Left lung (tissue), 10 donors: ENCODE results near the gene MACROD2. TPM values are rescaled to one million over a fixed set of nuclear protein-coding genes. Genes with fewer than 3 reads are reported as not detected.

ENCODE experiments used
- ATAC-seq: fragments of 200-7000 bp; cut with Tn5 transposase; one replicate; pipeline ENCODE4 v1.9.1; 2020; ENCODE audit warnings: moderate library complexity
- DNase-seq, 4 donors: peaks; one replicate each; pipeline ENCODE4 v3.0.0-alpha.2; 2013 to 2020
- H3K27ac ChIP-seq, 2 donors: fragments of 200-600 bp; sonication (generic) in 1 of 2; one replicate each; pipeline versions ENCODE4 v1.5.0 to v1.8.0; 2020 to 2021
- H3K27me3 ChIP-seq, 2 donors: fragments of 200-600 bp; sonication (generic) in 1 of 2; one replicate each; pipeline versions ENCODE4 v1.5.0 to v1.8.0; 2020 to 2021
- H3K36me3 ChIP-seq, 2 donors: fragments of 200-600 bp; sonication (generic) in 1 of 2; one replicate each; pipeline versions ENCODE4 v1.5.0 to v1.8.0; 2020 to 2021
- H3K4me1 ChIP-seq, 2 donors: fragments of 200-600 bp; one replicate each; pipeline ENCODE4 v1.8.0; 2021
- H3K4me3 ChIP-seq, 2 donors: fragments of 200-600 bp; sonication (generic) in 1 of 2; one replicate each; pipeline versions ENCODE4 v1.5.0 to v1.8.0; 2020 to 2021; ENCODE audit warnings: mild to moderate bottlenecking in 1 of 2
- H3K9me3 ChIP-seq, 2 donors: fragments of 200-600 bp; sonication (generic) in 1 of 2; one replicate each; pipeline versions ENCODE4 v1.5.0 to v1.8.0; 2020 to 2021
- intact Hi-C, 2 donors: fragments of 100-400 bp; cut with DNase I; formaldehyde crosslinking; loops; one replicate each; pipeline versions ENCODE4 v1.11.2 to v1.14.2; 2022
- polyA plus RNA-seq, 6 donors: library from polyadenylated mRNA; unstranded; fragments of 120-200 nt; gene quantifications; one replicate each; pipeline ENCODE4 v1.2.1, GENCODE V29; 2013; ENCODE audit not compliant: insufficient read length in 6 of 6
- total RNA-seq, 2 donors: library from RNA; stranded (reverse); fragmentation: NEBNext Ultra II Directional; extraction: Animal tissue kit (Norgen Biotek cat#: 25700); gene quantifications; one replicate each; pipeline ENCODE4 v1.2.1, GENCODE V29; 2021
- TF ChIP-seq, protein P1 (sequence below), 2 donors: fragments of 200-600 bp; sonication (generic) in 1 of 2; IDR thresholded peaks; one replicate each; pipeline versions ENCODE4 v1.5.0 to v1.8.0; 2021; ENCODE audit warnings: antibody characterized with exemption in 2 of 2
- donor health status: DM: no; HTN: yes; CAD: no.
- donor health status: DM: no; HTN: no; CAD: no.

MACROD2 gene
- total and polyA plus RNA-seq, 8 donors, result 6.1 to 23.6 (median 8.9) TPM

DNA sequence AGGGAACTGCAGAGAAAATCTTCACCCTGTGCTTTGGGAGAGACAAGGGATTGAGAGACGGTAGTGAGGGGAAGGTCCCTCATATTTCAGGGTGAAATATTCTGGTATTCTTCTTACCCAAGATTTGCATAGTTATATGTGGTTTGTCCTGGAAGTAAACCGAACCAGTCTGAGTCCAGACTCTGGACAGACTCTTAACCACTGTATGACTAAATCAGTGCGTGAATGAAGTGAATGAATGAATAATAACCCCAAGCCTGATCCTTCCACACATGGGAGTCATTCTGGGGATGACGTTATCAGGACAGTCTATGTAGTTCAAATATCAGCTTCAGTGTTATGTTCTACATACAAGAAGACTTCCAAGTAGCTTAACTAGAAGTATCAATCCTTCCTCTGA, 1887.2 kb downstream of the MACROD2 start:
- ATAC-seq (no peak), DNase-seq (no peak)
- TF ChIP-seq, protein P1, sequence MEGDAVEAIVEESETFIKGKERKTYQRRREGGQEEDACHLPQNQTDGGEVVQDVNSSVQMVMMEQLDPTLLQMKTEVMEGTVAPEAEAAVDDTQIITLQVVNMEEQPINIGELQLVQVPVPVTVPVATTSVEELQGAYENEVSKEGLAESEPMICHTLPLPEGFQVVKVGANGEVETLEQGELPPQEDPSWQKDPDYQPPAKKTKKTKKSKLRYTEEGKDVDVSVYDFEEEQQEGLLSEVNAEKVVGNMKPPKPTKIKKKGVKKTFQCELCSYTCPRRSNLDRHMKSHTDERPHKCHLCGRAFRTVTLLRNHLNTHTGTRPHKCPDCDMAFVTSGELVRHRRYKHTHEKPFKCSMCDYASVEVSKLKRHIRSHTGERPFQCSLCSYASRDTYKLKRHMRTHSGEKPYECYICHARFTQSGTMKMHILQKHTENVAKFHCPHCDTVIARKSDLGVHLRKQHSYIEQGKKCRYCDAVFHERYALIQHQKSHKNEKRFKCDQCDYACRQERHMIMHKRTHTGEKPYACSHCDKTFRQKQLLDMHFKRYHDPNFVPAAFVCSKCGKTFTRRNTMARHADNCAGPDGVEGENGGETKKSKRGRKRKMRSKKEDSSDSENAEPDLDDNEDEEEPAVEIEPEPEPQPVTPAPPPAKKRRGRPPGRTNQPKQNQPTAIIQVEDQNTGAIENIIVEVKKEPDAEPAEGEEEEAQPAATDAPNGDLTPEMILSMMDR (IDR thresholded peaks at IDR 0.05), result no peak
- H3K4me1 ChIP-seq, result no peaks in the 10 kb centered on the region
- peaks cover 0 to 18% of the 10 kb centered on the region in 2 donors for H3K9me3 ChIP-seq
- intact Hi-C loops, result no loop called here
- no peaks in the 10 kb centered on the region for H3K36me3 ChIP-seq
- no peak overlapping the region for H3K27ac ChIP-seq
- no peaks in the 10 kb centered on the region for H3K27me3 ChIP-seq
- H3K4me3 ChIP-seq, result no peak overlapping the region

DNA sequence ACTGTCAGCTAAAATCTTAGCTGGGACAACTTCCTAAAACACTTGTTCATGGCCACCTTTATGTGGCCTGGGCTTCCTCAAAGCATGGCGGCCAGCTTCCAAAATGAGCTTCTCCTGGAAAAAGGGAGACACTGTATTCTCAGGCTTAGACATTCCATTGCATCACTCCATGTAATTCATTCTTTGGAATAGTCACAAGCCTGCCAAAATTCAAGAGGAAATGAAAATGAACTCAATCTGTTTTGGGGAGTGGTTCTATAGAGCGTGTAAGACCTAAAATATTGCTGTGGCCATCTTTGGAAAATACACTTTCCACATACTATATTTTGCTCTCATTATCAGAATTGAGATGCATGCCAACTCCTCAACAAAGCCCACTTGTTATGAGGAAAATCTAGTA, 1890.9 kb downstream of the MACROD2 start:
- Histone ChIP-seq H3K27ac (no peak overlapping the region), H3K36me3 (no peaks in the 10 kb centered on the region), H3K4me3 (no peak overlapping the region), H3K4me1 (no peaks in the 10 kb centered on the region), H3K9me3 (peaks cover 0 to 3% of the 10 kb centered on the region in 2 donors), H3K27me3 (no peaks in the 10 kb centered on the region)
- TF ChIP-seq, protein P1 (IDR thresholded peaks at IDR 0.05), result no peak
- ATAC-seq, result no peak
- no peak for DNase-seq
- intact Hi-C loops, result no loop called here

DNA sequence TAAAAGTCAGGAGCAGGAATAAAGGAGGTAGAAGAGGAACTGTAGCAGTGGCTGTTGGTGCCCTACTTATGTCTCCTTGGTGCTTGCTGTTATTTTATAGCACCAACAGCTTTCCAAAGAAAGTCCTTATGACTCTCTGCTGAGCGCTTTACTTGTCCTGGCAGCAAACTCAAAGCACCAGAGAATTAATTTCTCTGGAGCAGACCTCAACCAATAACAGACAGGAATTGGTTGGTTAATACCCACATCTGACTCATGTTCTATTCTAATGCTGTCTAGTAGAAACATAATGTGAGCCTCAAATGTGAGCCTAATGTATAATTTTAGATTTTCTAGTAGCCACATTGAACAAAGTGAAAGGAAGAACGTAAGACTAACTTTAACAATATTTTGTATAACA, 1892.1 kb downstream of the MACROD2 start:
- Histone ChIP-seq H3K27ac (no peak overlapping the region), H3K4me1 (no peaks in the 10 kb centered on the region), H3K36me3 (no peaks in the 10 kb centered on the region), H3K9me3 (no peaks in the 10 kb centered on the region), H3K4me3 (no peak overlapping the region), H3K27me3 (no peaks in the 10 kb centered on the region)
- intact Hi-C loops, result no loop called here
- DNase-seq, result no peak
- TF ChIP-seq, protein P1 (IDR thresholded peaks at IDR 0.05), result no peak
- no peak for ATAC-seq

DNA sequence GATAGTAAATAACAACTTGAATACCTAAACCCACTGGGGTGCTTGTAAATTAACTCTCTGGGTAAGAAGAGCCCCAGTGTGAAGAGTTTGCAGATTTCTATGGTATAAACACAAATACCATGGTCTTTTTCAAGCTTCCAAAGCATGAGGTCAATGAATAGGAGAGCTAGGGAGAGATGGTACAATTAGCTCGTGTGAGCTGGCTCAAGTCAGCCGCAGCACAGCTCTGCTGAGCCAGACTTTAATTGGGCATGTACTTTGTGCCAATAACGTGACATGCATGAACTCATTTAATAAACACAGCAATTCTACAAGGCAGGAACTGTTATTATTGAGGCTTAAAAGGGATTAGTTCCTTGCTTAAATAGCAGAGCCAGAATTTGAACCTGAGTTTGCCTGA, 1893.7 kb downstream of the MACROD2 start:
- Histone ChIP-seq H3K27ac (no peak overlapping the region), H3K27me3 (no peaks in the 10 kb centered on the region), H3K4me3 (no peak overlapping the region), H3K4me1 (no peaks in the 10 kb centered on the region), H3K36me3 (no peaks in the 10 kb centered on the region), H3K9me3 (no peaks in the 10 kb centered on the region)
- intact Hi-C loops, result no loop called here
- ATAC-seq (no peak), DNase-seq (no peak)
- TF ChIP-seq, protein P1 (IDR thresholded peaks at IDR 0.05), result no peak

DNA sequence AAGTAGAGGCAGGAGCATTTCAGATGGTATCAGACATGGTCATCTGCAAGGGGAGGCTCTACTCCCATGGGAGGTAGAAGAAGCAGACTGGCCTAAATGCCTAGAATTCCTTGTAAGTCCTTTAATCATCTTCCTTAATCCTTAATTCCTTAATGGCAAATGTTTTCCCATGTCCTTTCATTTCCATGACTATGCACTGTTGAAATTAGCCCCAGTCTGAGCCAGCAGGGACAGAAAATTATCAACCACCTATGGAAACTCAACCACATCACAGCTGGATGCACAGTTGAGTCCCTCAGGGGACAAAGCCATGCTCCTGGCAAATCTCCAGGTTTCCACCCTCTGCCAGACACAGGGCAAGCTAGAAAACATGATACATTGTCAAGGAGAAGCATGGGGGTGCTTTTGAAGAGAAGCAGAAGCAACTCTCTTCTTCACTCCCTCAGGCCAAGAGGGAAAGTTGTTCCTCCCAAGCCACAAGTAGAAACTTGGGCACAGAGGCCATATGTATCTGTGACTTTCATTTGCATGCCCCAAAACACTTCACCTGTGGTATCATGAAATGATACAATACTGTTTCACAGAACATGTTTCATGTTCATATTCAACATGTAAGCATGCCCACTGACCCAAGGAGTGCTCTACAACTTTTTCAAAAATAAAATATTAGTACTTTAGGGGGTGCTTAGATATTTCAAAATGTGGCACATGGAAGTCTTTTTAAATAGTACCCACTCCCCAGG, 1894.4 kb downstream of the MACROD2 start:
- DNase-seq, result no peak
- no peak overlapping the region for H3K4me3 ChIP-seq
- TF ChIP-seq, protein P1 (IDR thresholded peaks at IDR 0.05), result no peak
- H3K36me3 ChIP-seq, result no peaks in the 10 kb centered on the region
- no peak for ATAC-seq
- no peaks in the 10 kb centered on the region for H3K4me1 ChIP-seq
- intact Hi-C loops, result no loop called here
- H3K27me3 ChIP-seq, result no peaks in the 10 kb centered on the region
- H3K9me3 ChIP-seq, result no peaks in the 10 kb centered on the region
- no peak overlapping the region for H3K27ac ChIP-seq
